GM19324 (cell line): ENCODE results near the gene CXXC5.
"Not testable (repeated sequence)": the region's sequence is repeated elsewhere in the genome, so short reads cannot be mapped to it uniquely, and the experiment has no call there.

Source experiments
- ATAC-seq: cut with Tn5 transposase; IDR thresholded peaks from one replicate; pipeline ENCODE4 v1.9.1; 2021; ENCODE audit warnings: mild to moderate bottlenecking, moderate library complexity; ENCODE audit not compliant: unreplicated experiment, low FRiP score

CXXC5 gene

DNA sequence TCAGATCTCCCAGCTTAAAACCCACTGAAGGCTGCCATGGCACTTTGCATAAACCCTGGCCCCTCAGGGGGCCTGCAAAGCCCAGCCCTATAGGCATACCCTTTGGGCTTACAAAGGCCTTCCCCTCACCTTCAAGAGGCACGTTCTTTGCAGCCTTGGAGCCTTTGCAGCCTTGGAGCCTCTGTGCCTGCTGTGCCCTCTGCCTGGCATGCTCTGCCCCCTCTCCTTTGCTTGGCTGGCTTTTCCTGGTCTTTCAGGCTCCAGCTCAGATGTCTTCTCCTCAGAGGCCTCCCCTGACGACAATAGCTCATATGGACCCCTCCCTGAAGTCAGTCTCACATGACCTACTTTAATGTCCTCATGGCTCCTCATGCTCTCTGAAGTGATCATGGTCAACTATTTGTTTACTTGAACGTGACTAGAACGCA lies 60.3 kb downstream of the CXXC5 start:
- ATAC-seq = no peak

DNA sequence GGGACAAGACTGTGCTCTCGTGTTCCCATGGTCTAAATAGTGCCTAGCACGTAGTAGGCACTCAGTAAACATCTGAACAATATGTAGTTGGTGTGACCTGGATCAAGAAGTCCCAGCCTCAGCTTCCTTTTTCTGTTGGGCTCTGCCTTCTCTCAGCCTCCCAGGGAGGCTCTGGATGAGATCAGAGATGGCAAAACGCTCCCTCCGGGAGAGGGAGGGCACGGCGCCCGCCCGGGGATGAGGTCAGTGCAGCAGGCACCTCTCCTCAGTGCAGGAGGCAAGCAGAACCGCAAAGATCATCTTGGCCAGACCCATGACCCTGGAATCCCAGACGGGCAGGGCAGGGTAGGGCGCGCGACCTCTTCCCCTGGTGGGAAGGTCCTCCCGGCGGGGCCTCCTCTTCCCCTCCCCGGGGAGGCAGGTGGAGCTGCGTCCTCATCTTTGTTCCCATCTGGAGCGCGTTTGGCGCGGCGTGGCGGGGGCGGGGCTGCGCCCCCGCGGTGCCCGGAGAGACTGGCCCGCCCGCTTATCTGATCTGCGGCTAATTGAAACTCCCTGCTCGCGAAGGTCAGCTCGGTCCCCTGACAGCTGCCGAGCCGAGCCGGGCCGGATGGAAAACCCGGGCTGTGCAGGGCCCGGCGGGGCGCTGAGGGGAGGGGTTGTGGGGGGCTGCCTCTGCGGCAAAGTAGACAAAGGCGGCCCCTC lies 60.9 kb downstream of the CXXC5 start:
- no peak for ATAC-seq

DNA sequence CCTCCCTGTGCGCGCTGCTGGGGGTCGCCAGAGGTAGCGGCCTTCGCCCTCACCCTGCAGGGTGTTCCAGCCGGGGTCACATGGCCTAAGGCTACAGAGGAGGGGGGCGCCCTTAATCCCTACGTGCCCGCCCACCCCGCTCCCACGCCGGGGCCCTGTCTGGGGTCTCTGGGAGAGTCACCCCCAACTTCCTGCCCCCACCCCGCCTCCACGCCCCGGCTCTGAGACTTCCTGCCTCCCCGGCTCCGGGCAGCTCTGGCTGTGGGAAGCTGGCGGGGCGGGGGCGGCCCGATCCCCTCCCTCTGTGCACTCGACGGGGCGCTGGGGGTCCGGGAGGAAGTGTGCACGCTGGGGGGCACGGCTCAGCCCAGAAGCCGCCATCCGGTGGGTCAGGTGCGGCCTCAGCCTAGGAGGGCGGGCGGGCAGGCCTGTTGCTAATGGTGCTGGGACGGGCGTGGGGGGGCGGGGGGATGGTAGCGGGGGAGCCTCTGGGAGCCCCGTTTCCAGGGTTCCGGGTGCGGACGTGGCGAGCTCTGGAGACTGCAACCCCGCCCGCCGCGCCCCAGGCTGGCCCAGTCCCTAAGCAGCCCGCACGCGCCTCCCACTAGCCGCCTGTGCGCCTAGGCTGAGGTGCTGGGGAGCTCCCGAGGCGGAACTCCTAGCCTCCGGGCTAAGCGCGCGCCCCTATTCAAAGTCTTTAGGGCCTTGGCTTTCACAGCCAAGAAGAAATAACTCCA lies 61.6 kb downstream of the CXXC5 start:
- no peak for ATAC-seq

DNA sequence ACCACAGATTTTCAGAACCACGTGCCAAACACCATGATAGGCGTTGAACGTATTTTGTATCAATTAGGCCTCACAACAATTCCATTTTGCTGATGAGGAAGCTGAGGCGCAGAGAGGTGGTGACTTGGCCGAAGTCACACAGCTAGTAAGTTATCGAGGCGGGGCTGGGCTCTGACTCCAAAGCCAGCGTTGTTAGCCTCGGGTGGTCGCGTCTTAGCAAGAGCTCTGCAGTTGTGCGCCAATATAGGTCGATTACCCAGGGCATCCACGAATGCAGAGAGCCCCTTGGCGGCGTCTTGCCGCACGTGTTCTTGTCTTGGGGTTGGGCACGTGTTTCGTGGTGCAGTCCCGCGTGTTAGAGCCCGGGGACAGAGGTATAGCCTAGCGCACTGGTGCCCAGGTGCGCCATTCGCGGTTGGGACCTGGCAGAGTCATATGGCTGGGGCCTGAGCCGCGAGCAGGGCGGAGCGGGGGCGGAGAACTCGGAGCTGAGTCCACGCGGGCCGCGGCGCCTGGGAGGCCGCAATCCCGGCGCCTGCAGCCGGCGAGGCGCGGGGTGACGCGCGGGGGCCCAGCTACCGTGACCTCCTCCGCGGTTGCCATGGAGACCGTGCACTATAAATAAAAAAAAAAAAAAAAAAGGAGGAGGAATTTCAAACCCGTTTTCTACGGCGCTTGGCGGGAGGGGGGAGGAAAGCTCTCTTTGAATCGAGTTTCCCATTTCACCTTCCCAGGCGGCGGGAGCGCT lies 62.3 kb downstream of the CXXC5 start:
- ATAC-seq = peak; percentile 53

DNA sequence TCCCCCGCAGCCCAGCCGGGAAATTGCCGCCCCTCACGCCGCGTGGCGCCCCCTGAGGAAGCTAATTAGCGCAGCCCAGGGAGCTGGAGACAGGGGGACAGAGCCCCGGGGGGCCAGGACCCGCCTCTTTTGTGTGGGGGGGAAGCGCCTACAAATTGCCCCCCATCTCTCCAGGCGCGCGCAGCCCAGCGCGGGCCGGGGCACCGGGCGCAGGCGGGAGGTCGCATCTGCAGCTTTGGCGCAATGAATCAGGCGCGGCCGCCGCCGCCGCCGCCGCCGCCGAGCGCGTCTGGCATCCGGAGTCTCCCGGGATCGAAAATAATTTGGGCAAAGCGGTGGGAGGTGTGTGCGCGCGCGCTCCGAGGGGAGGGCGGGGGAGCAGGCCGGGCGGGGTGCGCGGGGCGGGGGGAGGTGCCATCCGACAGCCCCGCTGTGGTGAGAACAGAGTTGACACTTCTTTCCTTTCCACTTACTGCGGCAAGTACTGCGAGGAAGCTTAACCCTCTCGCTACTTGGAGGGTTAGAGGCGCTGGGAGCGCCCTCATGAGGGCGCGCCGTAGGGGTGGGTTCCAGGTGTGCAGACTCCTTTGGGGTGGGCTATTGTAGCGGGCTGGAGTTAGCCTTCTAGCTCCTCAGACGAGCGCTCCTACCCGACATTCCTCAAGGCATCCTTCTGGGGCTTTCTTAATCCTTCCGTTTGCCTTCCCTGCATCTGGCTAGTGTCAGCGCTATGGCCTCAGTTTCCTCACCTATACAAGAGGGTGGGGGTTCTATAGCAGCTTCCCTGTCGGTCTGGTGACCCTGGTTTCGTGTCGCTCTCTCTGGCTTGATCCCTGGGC lies 63.1 kb downstream of the CXXC5 start:
- no peak for ATAC-seq

DNA sequence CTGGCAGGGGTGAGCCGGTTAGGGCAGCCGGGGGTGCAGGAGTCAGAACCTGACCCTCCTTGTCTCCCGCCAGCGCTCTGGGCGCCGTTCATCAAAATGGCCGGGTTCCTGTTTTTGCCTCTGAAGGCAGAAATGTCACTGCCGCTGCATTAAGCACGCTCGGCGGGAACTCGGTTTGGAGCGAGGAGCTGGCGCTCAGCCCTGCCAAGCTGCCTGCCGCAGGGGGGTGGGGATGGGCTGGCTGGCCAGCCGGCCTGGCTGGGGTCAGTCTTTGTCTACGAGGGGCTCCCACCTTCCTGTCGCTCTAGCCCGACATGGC lies 63.7 kb downstream of the CXXC5 start:
- no peak for ATAC-seq

DNA sequence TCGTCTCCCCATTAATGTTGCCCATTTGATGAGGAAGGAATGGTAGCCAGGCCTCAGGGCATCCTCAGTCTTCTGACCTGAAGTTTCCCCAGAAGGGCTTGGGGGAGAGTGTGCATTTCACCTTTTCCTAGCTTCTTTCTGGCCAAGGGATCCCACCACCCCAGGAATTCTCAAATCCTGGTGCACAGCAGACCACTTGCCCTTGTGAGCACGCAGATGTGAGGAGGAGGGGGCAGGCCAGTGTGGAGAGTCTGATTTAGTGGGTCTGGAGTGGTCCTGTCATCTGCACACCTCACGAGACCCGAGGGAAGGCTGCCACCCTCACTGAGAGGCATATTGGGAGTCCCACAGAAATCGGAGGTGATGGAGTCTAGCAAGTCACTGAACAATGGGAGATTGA lies 64.3 kb downstream of the CXXC5 start:
- no peak for ATAC-seq

DNA sequence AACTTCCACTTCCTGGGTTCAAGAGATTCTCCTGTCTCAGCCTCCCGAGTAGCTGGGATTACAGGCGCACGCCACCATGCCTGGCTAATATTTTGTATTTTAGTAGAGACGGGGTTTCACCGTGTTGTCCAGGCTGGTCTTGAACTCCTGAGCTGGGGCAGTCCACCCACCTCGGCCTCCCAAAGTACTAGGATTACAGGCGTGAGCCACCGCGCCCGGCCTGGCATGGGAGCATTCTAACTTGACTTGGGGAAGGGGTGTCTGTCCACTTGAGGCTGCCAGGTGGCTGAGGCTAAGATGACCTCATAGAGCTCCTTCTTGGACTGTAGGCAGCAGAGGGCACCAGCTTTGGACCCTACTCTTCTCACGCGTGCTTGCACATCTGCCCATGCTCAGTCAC lies 65.7 kb downstream of the CXXC5 start:
- not testable (repeated sequence) for ATAC-seq

DNA sequence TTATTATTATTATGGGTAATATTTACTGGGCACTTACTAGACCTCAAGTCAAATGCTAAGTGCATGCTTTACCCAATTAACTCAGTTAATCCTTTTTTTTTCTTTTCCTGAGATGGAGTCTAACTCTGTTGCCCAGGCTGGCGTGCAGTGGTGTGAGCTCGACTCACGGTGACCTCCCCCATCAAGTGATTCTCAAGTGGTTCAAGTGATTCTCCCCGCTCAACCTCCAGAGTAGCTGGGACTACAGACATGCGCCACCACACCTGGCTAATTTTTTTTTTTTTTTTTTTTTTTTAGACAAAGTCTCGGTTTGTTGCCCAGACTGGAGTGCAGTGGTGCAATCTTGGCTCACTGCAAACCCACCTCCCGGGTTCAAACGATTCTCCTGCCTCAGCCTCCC lies 69.1 kb downstream of the CXXC5 start:
- ATAC-seq = no peak

DNA sequence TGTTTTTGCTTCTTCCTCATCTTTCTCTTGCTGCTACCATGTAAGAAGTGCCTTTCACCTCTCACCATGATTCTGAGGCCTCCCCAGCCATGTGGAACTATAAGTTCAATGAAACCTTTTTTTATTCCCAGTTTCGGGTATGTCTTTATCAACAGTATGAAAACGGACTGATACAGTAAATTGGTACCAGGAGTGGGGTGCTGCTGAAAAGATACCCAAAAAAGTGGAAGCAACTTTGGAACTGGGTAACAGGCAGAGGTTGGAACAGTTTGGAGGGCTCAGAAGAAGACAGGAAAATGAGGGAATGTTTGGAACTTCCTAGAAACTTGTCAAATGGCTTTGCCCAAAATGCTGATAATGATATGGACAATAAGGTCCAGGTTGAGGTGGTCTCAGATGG lies 70.3 kb downstream of the CXXC5 start:
- ATAC-seq = not testable (repeated sequence)

DNA sequence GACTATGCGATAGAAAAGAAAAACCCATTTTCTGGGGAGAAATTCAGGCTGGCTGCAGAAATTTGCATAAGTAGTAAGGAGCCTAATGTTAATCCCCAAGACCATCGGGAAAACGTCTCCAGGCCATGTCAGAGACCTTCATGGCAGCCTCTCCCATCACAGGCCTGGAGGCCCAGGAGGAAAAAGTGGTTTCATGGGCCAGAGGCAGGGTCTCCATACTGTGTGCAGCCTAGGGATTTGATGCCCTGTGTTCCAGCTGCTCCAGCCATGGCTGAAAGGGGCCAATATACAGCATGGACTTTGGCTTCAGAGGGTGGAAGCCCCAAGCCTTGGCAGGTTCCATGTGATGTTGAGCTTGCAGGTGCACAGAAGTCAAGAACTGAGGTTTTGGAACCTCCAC lies 71.8 kb downstream of the CXXC5 start:
- ATAC-seq = not testable (repeated sequence)

DNA sequence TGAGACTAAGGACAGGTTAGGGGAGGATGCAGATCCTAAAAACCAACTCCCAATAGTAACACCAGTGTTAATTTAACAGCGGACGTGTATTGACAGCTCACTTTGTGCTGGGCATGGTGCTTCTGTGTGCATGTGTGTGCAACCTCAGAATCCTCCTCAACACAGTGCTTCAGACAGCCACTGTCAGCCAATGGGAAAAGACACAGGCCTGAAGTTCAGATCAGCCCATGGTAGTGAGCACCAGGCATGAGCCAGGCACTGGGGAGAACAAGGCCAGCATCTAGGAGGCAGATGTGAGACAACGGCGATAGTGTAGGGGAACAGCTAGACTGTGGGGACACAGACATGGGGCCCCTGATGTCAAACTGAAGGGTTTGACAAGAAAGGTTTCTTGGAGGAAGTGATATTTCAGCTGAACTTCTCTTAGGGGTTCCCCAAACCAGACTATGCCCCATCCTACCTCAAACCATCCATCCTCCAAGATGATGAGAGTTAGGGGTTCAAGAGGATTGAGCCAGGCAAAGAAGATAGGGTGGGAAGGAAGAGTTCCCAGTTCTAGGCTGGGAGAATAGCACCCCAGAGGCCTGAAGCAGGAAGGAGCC lies 75.9 kb downstream of the CXXC5 start:
- no peak for ATAC-seq

DNA sequence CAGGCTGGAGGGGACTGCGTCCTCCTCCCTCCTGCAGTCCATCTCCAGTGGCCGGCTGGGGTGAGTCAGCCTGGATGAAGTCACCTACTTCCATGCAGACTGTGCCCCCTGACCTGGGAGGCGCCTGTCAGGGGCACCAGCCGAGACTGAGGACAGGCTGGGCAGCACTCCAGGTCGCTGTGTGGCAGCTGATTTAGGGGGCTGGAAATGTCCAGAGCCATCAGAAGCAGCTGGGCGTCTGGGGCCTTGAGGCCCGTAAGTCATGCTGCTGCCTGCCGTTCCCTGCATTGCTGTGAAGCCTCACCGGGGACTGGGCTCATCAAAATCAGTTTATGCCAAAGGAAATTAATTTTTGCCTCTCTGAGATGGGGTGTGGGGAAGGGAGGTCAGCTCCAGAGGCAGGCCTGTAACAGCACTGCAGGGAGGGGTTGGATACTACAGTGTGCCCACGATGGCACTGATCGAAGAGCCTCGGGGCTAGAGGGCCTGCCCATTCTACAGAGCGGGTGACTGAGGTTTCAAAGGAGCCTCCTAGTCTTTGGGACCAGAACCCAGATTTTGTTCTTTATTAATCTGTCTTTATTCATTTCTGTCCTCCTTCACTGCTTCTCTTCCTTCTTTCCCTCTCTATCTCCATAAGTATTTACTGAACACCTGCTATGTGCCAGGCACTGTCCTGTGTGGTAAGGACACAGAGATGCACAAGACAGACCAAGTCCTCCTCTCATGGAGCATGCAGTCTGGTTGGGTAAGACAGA lies 77.1 kb downstream of the CXXC5 start:
- no peak for ATAC-seq

DNA sequence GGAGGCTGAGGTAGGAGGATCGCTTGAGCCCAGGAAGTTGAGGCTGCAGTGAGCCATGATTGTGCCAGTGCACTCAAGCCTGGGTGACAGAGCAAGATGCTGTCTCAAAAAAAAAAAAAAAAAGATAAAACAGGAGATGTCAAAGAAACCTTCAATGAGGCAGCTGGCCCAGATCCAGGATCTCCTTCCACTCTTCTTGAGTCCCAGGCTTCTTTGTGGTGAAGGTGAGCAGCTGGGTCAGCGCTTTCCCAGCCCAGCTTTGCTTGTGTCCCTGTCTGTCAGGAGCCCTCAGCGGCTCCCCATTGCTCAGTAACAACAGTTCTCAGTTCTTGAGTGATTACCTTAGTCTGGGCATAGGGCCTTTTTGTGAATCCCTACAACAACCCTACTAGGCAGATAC lies 78.1 kb downstream of the CXXC5 start:
- ATAC-seq = no peak

DNA sequence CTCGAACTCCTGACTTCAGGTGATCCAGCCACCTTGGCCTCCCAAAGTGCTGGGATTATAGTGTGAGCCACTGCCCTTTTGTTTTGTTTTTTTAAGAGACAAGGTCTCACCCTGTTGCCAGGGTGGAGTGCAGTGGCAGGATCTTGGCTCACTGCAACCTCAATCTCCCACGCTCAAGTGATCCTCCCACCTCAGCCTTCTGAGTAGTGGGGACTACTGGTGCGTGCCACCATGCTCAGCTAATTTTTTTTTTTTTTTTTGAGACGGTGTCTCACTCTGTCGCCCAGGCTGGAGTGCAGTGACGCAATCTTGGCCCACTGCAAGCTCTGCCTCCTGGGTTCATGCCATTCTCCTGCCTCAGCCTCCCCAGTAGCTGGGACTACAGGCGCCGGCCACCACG lies 79.5 kb downstream of the CXXC5 start:
- ATAC-seq = not testable (repeated sequence)

DNA sequence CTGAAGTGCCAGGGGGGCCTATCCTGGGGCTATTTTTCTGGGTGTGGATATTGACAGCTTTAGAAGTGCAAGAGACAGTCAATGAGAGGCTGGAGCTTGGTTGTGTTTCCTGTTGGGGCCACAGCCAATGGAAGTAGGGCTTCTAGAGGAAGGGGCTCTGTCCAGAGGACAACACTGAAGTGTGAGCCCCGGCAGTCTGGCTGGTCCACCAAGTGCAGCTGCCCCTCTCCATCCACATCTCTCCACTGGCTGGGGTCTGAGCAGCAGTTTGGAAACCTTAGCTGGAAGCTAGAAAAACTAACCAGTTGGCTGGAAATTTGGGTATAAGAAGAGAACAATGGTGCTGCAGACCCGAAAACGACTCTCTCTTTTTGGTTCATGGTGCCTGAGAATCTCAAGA lies 83.1 kb downstream of the CXXC5 start:
- no peak for ATAC-seq

DNA sequence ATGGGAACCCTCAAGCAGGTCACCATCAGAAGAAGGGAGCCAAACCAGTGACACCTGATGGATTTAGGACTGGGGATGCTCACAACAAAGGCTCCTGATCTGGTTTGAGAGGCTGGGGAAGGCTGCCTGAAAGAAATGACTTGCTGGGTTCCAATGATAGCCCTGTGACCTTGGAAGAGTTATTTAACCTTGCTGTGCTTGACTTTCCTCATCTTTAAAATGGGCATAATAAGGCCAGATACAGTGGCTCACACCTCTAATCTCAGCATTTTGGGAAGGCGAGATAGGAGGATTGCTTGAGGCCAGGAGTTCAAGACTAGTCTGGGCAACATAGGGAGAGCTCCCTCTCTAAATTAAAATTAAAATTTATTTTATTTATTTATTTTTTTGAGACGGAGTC lies 83.9 kb downstream of the CXXC5 start:
- ATAC-seq = no peak

DNA sequence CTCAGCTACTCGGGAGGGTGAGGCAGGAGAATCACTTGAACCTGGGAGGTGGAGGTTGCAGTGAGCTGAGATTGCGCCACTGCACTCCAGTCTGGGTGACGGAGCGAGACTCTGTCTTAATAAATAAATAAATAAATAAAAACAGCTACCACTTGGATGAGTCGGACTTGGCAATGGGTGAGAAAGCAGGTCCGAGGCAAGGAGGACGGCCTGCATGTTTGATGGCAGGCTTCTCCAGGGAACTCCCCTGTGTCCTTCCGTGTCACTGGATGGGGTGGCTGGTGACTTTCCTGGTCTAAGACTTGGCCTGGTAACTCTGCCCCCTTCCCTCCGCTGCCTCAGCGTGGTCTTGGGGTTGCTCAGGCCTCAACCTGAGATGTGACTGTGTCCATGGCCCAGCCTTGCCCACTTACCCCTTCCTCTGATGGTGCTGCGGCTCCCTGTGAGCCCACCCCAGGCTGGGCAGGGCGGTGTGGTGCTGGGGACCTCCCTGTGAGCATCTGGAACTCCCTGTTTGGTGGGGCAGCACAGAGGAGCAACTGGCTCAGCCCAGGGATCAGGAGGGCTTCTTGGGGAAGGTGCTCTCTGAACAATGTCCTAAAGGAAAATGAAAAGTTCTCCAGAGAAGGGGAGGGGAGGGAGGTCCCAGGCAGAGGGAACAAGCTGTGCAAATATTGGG lies 85.0 kb downstream of the CXXC5 start:
- ATAC-seq = no peak
